Osteoblast (primary cell): Measurements from ENCODE around the gene RUNX2. TPM values are rescaled to one million over a fixed set of nuclear protein-coding genes. Genes with fewer than 3 reads are reported as not detected.
A peak's percentile ranks its signal among the peaks of the same experiment; 100 is the strongest.

ENCODE experiments used
- DNase-seq: peaks from one replicate; pipeline ENCODE4 v3.0.0; 2011; ENCODE audit warnings: low spot score, mixed read lengths; ENCODE audit not compliant: insufficient read length; ENCODE audit errors: missing footprints
- H2AFZ ChIP-seq: 2 replicates; pipeline ENCODE4 v1.6.0; 2011; ENCODE audit warnings: mild to moderate bottlenecking, low read length
- H3K27ac ChIP-seq: 2 replicates; pipeline ENCODE4 v1.5.1; 2011; ENCODE audit warnings: mild to moderate bottlenecking, low read depth, low read length, moderate library complexity
- H3K27me3 ChIP-seq: 2 replicates; pipeline ENCODE4 v1.6.0; 2012; ENCODE audit warnings: mild to moderate bottlenecking, control low read depth, inconsistent platforms, low read length, moderate library complexity; ENCODE audit not compliant: insufficient read depth
- H3K36me3 ChIP-seq: 2 replicates; pipeline ENCODE4 v1.5.1; 2011; ENCODE audit warnings: mild to moderate bottlenecking, low read length, control low read depth, moderate library complexity; ENCODE audit not compliant: insufficient read depth
- H3K4me1 ChIP-seq: 2 replicates; pipeline ENCODE4 v1.5.1; 2011; ENCODE audit warnings: mild to moderate bottlenecking, low read length, control low read depth, moderate library complexity; ENCODE audit not compliant: insufficient read depth
- H3K4me2 ChIP-seq: 2 replicates; pipeline ENCODE4 v1.6.0; 2011; ENCODE audit warnings: mild to moderate bottlenecking, low read length; ENCODE audit not compliant: insufficient read depth
- H3K4me3 ChIP-seq: fragments of 200-600 bp; sonication (generic); 3 replicates; pipeline ENCODE4 v1.5.1; 2012; ENCODE audit warnings: mild to moderate bottlenecking, low read length, inconsistent platforms; ENCODE audit not compliant: insufficient read depth
- H3K79me2 ChIP-seq: 2 replicates; pipeline ENCODE4 v1.6.0; 2012; ENCODE audit warnings: mild to moderate bottlenecking, low read length, control low read depth, inconsistent platforms; ENCODE audit not compliant: insufficient read depth
- H3K9me3 ChIP-seq: 2 replicates; pipeline ENCODE4 v1.5.1; 2011; ENCODE audit warnings: low read depth, low read length, control low read depth
- H4K20me1 ChIP-seq: 2 replicates; pipeline ENCODE4 v1.6.0; 2012; ENCODE audit warnings: mild to moderate bottlenecking, low read length, control low read depth; ENCODE audit not compliant: insufficient read depth
- CTCF ChIP-seq: IDR thresholded peaks from 2 replicates; pipeline ENCODE4 v1.5.1; 2011; ENCODE audit warnings: mild to moderate bottlenecking, low read depth, low read length, moderate library complexity; ENCODE audit errors: extremely low read depth
- total RNA-seq: library from RNA; depleted of rRNA; stranded (reverse); fragments of >200 nt; gene quantifications from 2 replicates; pipeline ENCODE4 v1.2.3, GENCODE V29; 2012

RUNX2 gene
- total RNA-seq, 1 donor: 30.0 TPM

GRCh38 chr6:45572833-45573232 is 244.7 kb downstream of the RUNX2 start:
- no peak overlapping the region for H3K27ac ChIP-seq
- H3K4me1 ChIP-seq: peaks cover 9% of the 10 kb centered on the region
- no peak for TF ChIP-seq CTCF
- H3K36me3 ChIP-seq: no peaks in the 10 kb centered on the region
- no peak overlapping the region for H3K4me2 ChIP-seq
- H4K20me1 ChIP-seq: no peaks in the 10 kb centered on the region
- no peaks in the 10 kb centered on the region for H3K79me2 ChIP-seq
- no peaks in the 10 kb centered on the region for H3K27me3 ChIP-seq
- no peaks in the 10 kb centered on the region for H3K9me3 ChIP-seq
- no peak overlapping the region for H3K4me3 ChIP-seq
- DNase-seq: no peak
- H2AFZ ChIP-seq: no peak overlapping the region

GRCh38 chr6:45574014-45574461 is 245.9 kb downstream of the RUNX2 start:
- Histone ChIP-seq H3K4me1 (peaks cover 9% of the 10 kb centered on the region), H3K9me3 (no peaks in the 10 kb centered on the region), H3K4me2 (no peak overlapping the region), H3K4me3 (no peak overlapping the region), H3K79me2 (no peaks in the 10 kb centered on the region), H3K27ac (no peak overlapping the region), H3K36me3 (no peaks in the 10 kb centered on the region), H2AFZ (no peak overlapping the region), H3K27me3 (no peaks in the 10 kb centered on the region), H4K20me1 (no peaks in the 10 kb centered on the region)
- no peak for TF ChIP-seq CTCF
- DNase-seq: no peak

- Histone ChIP-seq H3K27me3 (no peaks in the 10 kb centered on the region), H2AFZ (no peak overlapping the region), H3K4me2 (no peak overlapping the region), H4K20me1 (no peaks in the 10 kb centered on the region), H3K4me3 (no peak overlapping the region), H3K4me1 (peaks cover 9% of the 10 kb centered on the region), H3K36me3 (no peaks in the 10 kb centered on the region), H3K9me3 (no peaks in the 10 kb centered on the region), H3K79me2 (no peaks in the 10 kb centered on the region), H3K27ac (no peak overlapping the region)
- no peak for TF ChIP-seq CTCF
- DNase-seq: no peak
These were observed 246.8 kb downstream of the RUNX2 start for GRCh38 chr6:45574885-45575284.

- H4K20me1 ChIP-seq: no peaks in the 10 kb centered on the region
- H3K4me1 ChIP-seq: peaks cover 9% of the 10 kb centered on the region
- no peaks in the 10 kb centered on the region for H3K79me2 ChIP-seq
- no peaks in the 10 kb centered on the region for H3K36me3 ChIP-seq
- no peak for TF ChIP-seq CTCF
- peak overlapping the region; percentile 37 for H3K4me2 ChIP-seq
- no peaks in the 10 kb centered on the region for H3K27me3 ChIP-seq
- no peak for DNase-seq
- no peaks in the 10 kb centered on the region for H3K9me3 ChIP-seq
- no peak overlapping the region for H3K4me3 ChIP-seq
- H3K27ac ChIP-seq: no peak overlapping the region
- H2AFZ ChIP-seq: peak overlapping the region; percentile 16
These were observed 248.8 kb downstream of the RUNX2 start for GRCh38 chr6:45576648-45577624.
